ENCODE measurements around the gene GTF2H2.
"Not testable (repeated sequence)": the region's sequence is repeated elsewhere in the genome, so short reads cannot be mapped to it uniquely, and the experiment has no call there.

GTF2H2 gene

GRCh38 chr5:71067262-71067928 lies at the start of gene GTF2H2:
Gene GTF2H2, minus strand, starts transcription at chr5:71067676. Its CDS starts 4,913 bp downstream, at chr5:71062763.
- DNase-seq (ENCODE audit: low read depth in 2 of 3, low spot score in 2 of 3): not testable (repeated sequence)

- DNase-seq (ENCODE audit: low read depth in 2 of 3, low spot score in 2 of 3): not testable (repeated sequence)
These were observed 42.3 kb upstream of the GTF2H2 start for GRCh38 chr5:71109730-71110275.

- not testable (repeated sequence) for DNase-seq (ENCODE audit: low read depth in 2 of 3, low spot score in 2 of 3)
These were observed 32.5 kb upstream of the GTF2H2 start for GRCh38 chr5:71099996-71100395.

GRCh38 chr5:71097930-71098203 lies 30.4 kb upstream of the GTF2H2 start:
- DNase-seq (ENCODE audit: low read depth in 2 of 3, low spot score in 2 of 3): not testable (repeated sequence)

- not testable (repeated sequence) for DNase-seq (ENCODE audit: low read depth in 2 of 3, low spot score in 2 of 3)
These were observed 29.9 kb upstream of the GTF2H2 start for GRCh38 chr5:71097173-71097929.

- DNase-seq (ENCODE audit: low read depth in 2 of 3, low spot score in 2 of 3): not testable (repeated sequence)
These were observed 22.3 kb upstream of the GTF2H2 start for GRCh38 chr5:71089773-71090172.

GRCh38 chr5:71088754-71089153 lies 21.3 kb upstream of the GTF2H2 start:
- DNase-seq (ENCODE audit: low read depth in 2 of 3, low spot score in 2 of 3): not testable (repeated sequence)

- DNase-seq (ENCODE audit: low read depth in 2 of 3, low spot score in 2 of 3): not testable (repeated sequence)
These were observed 18.7 kb upstream of the GTF2H2 start for GRCh38 chr5:71086145-71086544.

GRCh38 chr5:71084280-71085063 lies 17.0 kb upstream of the GTF2H2 start:
- DNase-seq (ENCODE audit: low read depth in 2 of 3, low spot score in 2 of 3): not testable (repeated sequence)

GRCh38 chr5:71082898-71083297 lies 15.4 kb upstream of the GTF2H2 start:
- DNase-seq (ENCODE audit: low read depth in 2 of 3, low spot score in 2 of 3): not testable (repeated sequence)

GRCh38 chr5:71082340-71082739 lies 14.9 kb upstream of the GTF2H2 start:
- DNase-seq (ENCODE audit: low read depth in 2 of 3, low spot score in 2 of 3): not testable (repeated sequence)

- not testable (repeated sequence) for DNase-seq (ENCODE audit: low read depth in 2 of 3, low spot score in 2 of 3)
These were observed 6.2 kb downstream of the GTF2H2 start for GRCh38 chr5:71061322-71061721.

GRCh38 chr5:71059426-71059825 lies 8.1 kb downstream of the GTF2H2 start:
- not testable (repeated sequence) for DNase-seq (ENCODE audit: low read depth in 2 of 3, low spot score in 2 of 3)

GRCh38 chr5:71044808-71045207 lies 22.7 kb downstream of the GTF2H2 start:
- not testable (repeated sequence) for DNase-seq (ENCODE audit: low read depth in 2 of 3, low spot score in 2 of 3)

GRCh38 chr5:71044128-71044527 lies 23.3 kb downstream of the GTF2H2 start:
- DNase-seq (ENCODE audit: low read depth in 2 of 3, low spot score in 2 of 3): not testable (repeated sequence)

- DNase-seq (ENCODE audit: low read depth in 2 of 3, low spot score in 2 of 3): not testable (repeated sequence)
These were observed 36.3 kb downstream of the GTF2H2 start for GRCh38 chr5:71031046-71031776.

GRCh38 chr5:71025289-71025953 lies 42.1 kb downstream of the GTF2H2 start, which contains the start of gene NAIP:
Gene NAIP, minus strand, starts transcription at chr5:71025339. Its CDS starts 12,424 bp downstream, at chr5:71012915.
- not testable (repeated sequence) for DNase-seq (ENCODE audit: low read depth in 2 of 3, low spot score in 2 of 3)

- DNase-seq (ENCODE audit: low read depth in 2 of 3, low spot score in 2 of 3): not testable (repeated sequence)
These were observed 46.8 kb downstream of the GTF2H2 start for GRCh38 chr5:71020643-71021042.

GRCh38 chr5:71018376-71019005 lies 49.0 kb downstream of the GTF2H2 start:
- DNase-seq (ENCODE audit: low read depth in 2 of 3, low spot score in 2 of 3): not testable (repeated sequence)

- no peak for DNase-seq (ENCODE audit: low read depth in 2 of 3, low spot score in 2 of 3)
These were observed 53.3 kb downstream of the GTF2H2 start for GRCh38 chr5:71014176-71014575.

All from activated CD8-positive, alpha-beta memory T cell treated with anti-CD3 and anti-CD28 coated beads for 48 hours (primary cell).